Heart left ventricle (tissue), 13 donors: ENCODE data around the gene IMPDH2.

Source experiments
- POLR2A ChIP-seq, 2 donors: fragments of 450-650 bp; IDR thresholded peaks; one replicate each; pipeline ENCODE4 v1.6.1; 2017; ENCODE audit warnings: antibody characterized with exemption in 2 of 2, mild to moderate bottlenecking in 2 of 2, moderate library complexity in 2 of 2
- TF ChIP-seq, protein P1 (sequence below), 12 donors: fragments of 200-600 bp; sonication (generic) in 4 of 12; IDR thresholded peaks; one replicate each; pipeline versions ENCODE4 v1.5.0 to v1.8.0; 2018 to 2022; ENCODE audit warnings: antibody characterized with exemption in 12 of 12, mild to moderate bottlenecking in 5 of 12
- donor health status: ischemic (EF 13 %, LVEDD 7.1; RV severe dilation, severe dysfunction).
- donor health status: DM: no; HTN: yes; CAD: no.
- donor health status: DM: no; HTN: no; CAD: no.
- donor health status: ischemic (EF 25% LVEDD 6.9; RV normal size, moderate dysfunction).
- donor health status: ischemic (EF 25% LVEDD 5.7; RV mildly dilated, moderate dysfunction).
- donor health status: ischemic (EF 35%, LVEDD 5.7; RV mildly dilated, moderate dysfunction).
- donor health status: nonischemic (EF 11% LVEDD 7.7; RV severe dilation, severe dysfunction).
- donor health status: DM: yes; HTN: yes; CAD: no.
- donor health status: PGD.
- donor health status: ischemic (EF 29% LVEDD 5.4; RV normal size, mild dysfunction).
- donor health status: nonischemic (EF 23%, LVEDD 6.1; RV moderate dilation, normal function).

GRCh38 chr3:49054344-49054862, 25.2 kb upstream of the IMPDH2 start:
- TF ChIP-seq, protein P1, sequence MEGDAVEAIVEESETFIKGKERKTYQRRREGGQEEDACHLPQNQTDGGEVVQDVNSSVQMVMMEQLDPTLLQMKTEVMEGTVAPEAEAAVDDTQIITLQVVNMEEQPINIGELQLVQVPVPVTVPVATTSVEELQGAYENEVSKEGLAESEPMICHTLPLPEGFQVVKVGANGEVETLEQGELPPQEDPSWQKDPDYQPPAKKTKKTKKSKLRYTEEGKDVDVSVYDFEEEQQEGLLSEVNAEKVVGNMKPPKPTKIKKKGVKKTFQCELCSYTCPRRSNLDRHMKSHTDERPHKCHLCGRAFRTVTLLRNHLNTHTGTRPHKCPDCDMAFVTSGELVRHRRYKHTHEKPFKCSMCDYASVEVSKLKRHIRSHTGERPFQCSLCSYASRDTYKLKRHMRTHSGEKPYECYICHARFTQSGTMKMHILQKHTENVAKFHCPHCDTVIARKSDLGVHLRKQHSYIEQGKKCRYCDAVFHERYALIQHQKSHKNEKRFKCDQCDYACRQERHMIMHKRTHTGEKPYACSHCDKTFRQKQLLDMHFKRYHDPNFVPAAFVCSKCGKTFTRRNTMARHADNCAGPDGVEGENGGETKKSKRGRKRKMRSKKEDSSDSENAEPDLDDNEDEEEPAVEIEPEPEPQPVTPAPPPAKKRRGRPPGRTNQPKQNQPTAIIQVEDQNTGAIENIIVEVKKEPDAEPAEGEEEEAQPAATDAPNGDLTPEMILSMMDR (IDR thresholded peaks at IDR 0.05), result no peak
- TF ChIP-seq POLR2A (IDR thresholded peaks at IDR 0.05), result no peak
